Testis (tissue), 2 donors: ENCODE data around the gene DUS3L.

Experiments used
- CTCF ChIP-seq, 3 experiments: fragments of 450-650 bp in 2 of 3; fragments of 200-600 bp in 1 of 3; sonication (generic) in 1 of 3; IDR thresholded peaks; one replicate each; pipeline ENCODE4 v1.5.1; 2016 to 2019; ENCODE audit warnings: antibody characterized with exemption in 3 of 3, mild to moderate bottlenecking in 2 of 3, moderate library complexity in 1 of 3
- POLR2A ChIP-seq: fragments of 450-650 bp; IDR thresholded peaks from one replicate; pipeline ENCODE4 v1.6.1; 2017; ENCODE audit warnings: antibody characterized with exemption, mild to moderate bottlenecking, moderate library complexity

GRCh38 chr19:5782322-5782721 lies 8.6 kb downstream of the DUS3L start:
- TF ChIP-seq CTCF (IDR thresholded peaks at IDR 0.05) (no peak), POLR2A (no peak)
